Measurements from ENCODE around the gene FGF3.

DNA sequence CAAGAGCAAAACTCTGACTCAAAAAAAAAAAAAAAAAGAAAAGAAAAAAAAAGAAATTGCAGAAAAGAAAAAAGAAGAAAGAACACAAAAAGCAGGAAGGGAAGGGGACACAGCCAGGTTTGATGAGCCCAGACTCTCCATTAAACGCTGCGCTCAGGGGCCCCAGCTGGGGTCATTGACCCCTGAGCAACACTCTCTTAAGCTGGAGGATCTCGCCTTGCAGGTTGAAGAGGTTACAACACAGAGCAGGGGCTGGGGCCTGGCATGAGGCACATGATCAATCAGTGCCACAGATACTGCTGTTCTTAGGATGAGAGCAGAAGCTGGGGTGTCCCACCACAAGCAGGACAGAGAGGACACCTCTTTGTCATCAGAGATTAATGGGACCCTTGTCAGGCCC, 7.8 kb downstream of the FGF3 start:
- TF ChIP-seq, protein P1, sequence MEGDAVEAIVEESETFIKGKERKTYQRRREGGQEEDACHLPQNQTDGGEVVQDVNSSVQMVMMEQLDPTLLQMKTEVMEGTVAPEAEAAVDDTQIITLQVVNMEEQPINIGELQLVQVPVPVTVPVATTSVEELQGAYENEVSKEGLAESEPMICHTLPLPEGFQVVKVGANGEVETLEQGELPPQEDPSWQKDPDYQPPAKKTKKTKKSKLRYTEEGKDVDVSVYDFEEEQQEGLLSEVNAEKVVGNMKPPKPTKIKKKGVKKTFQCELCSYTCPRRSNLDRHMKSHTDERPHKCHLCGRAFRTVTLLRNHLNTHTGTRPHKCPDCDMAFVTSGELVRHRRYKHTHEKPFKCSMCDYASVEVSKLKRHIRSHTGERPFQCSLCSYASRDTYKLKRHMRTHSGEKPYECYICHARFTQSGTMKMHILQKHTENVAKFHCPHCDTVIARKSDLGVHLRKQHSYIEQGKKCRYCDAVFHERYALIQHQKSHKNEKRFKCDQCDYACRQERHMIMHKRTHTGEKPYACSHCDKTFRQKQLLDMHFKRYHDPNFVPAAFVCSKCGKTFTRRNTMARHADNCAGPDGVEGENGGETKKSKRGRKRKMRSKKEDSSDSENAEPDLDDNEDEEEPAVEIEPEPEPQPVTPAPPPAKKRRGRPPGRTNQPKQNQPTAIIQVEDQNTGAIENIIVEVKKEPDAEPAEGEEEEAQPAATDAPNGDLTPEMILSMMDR (IDR thresholded peaks at IDR 0.05), result no peak
- no peak for TF ChIP-seq EZH2phosphoT487 (IDR thresholded peaks at IDR 0.05)
- TF ChIP-seq EZH2 (IDR thresholded peaks at IDR 0.05), result no peak

All from neural progenitor cell (in vitro differentiated cells).